ENCODE measurements around the gene SMARCD3.

The SMARCD3 gene

DNA sequence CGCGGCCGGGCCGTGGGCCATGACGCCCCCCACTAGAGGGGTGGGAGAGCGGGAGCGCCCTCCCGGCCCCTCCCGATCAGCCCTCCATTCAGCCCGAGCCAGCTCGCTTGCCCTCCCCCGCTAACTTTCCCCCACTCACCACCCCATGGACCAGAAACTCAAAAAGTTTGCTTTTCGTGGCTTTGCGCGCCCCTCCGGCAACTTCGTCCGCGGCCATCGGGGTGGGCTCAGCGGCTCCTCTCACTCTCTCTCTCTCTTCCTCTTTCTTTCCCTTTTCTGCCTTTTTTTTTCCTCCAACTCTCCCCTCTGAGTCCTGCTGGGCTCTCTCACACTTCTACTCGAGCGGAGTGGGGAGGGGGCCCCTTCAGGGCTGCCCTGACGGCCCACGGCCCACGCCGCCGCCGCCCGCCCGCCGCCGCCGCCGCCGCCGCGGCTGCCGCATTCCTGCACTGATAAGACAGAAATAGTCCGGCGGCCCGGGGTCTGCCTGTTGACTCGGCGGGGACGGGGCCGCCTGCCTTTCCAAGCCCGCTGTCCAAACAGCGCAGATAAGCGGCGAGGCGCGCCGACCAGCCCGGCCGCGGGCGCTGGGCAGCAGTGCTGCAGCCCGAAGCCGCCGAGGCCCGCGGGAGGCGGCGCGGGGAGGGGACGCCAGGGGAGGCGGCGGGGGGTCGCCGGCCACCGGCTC, at the start of gene SMARCD3:
SMARCD3 (minus strand) TSS at position 349 of the 688 bp plus-strand sequence; CDS start at position 217, 132 bp downstream.
- peak in 1 of 2 experiments; percentile 28 for DNase-seq (ENCODE audit: low read depth in 2 of 2)

DNA sequence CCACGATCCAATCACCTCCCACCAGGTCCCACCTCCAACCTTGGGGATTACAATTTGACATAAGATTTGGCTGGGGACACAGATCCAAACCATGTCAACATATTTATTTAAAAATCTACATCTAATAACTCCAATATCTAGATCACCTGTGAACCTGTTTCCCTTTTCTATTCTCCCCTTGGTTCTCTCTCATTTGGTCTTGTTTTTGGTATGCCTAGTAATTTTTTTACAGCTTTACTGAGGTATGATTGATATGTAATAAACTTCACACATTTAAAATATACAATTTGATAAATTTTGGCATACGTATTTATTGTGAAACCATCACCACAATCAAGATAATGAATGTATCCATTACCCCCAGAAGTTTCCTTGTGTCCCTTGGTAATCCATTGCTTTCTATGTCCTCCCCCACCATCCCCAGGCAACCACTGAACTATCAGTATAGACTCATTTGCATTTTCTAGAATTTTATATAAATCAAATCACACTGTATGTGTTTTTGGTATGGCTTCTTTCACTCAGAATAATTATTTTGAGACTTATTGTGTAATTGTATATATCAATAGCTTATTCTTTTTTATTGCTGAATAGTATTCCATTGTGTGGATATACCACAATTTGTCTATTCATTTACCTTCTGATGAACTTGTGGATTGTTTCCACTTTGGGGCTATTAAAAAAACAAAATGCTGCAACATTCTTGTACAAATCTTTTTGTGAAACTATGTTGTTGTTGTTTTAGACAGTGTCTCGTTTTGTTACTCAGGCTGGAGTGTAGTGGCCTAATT, 47.9 kb upstream of the SMARCD3 start:
- DNase-seq (ENCODE audit: low read depth in 2 of 2) = no peak

DNA sequence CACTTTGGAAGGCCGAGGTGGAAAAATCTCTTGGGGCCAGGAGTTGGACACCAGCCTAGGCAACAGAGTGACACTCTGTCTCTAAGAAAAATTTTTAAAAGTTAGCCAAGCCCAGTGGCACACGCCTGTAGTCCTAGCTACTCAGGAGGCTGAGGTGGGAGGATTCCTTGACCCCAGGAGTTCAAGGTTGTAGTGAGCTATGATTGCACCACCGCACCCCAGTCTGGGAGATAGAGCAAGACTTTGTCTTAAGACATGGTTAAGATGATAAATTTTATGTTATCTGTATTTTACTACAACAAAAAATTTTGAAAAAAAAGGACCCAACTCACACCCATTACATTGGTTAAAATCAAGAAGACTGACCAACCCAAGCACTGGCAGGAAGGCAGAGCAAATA, 44.4 kb upstream of the SMARCD3 start:
- DNase-seq (ENCODE audit: low read depth in 2 of 2) = no peak

DNA sequence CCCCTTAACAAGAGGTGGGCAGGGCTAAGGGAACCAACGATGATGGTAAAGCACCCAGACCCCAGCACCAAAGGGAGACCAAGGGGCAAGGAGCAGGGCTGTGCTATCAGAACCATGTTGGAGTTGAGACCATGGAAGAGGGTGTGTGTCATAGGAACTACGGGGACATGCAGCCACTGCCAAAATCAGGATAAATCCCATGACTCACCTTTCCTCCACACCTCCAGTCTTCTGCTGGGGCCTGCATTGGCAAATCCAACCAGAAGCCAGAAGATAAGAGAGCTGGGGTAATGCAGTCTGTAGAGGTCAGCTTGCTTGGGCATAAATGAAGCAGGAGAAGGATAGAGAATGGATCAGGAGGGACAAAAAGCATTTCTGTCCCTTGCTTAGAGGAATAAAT, 42.7 kb upstream of the SMARCD3 start:
- no peak for DNase-seq (ENCODE audit: low read depth in 2 of 2)

DNA sequence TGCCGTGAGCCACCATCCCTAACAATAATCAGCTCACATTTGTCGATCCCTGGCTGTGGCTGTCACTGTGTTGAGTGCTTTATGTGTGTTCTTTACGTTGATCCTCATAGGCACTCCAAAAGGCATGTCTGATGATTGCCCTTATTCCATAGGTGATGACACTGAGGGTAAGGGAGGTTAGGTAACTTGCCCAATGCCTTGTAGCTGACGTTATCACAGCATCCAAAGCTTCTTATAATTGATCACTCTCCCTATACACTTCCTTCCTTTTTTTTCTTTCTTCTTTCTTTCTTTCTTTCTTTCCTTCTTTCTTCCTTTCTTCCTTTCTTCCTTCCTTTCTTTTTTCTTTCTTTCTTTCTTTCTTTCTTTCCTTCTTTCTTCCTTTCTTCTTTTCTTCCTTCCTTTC, 41.9 kb upstream of the SMARCD3 start:
- no peak for DNase-seq (ENCODE audit: low read depth in 2 of 2)

DNA sequence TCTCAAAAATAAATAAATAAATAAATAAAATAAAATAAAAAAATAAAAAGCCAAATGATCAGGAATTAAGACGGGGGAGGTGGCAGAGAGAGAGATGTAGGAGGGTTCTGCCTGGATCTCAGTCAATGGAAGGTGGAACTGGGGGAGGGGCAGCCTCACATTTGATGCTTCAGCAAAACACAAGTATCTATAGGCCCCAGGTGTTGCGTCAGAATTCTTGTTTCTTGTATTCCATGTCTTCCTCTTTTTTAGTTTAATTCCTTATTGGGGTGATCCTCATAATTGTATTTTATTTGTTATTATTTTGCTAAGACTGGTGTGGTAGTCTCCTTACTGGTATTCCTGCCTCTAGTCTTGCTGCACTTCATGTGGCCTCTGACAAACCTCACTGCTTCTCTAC, 41.4 kb upstream of the SMARCD3 start:
- DNase-seq (ENCODE audit: low read depth in 2 of 2) = no peak

DNA sequence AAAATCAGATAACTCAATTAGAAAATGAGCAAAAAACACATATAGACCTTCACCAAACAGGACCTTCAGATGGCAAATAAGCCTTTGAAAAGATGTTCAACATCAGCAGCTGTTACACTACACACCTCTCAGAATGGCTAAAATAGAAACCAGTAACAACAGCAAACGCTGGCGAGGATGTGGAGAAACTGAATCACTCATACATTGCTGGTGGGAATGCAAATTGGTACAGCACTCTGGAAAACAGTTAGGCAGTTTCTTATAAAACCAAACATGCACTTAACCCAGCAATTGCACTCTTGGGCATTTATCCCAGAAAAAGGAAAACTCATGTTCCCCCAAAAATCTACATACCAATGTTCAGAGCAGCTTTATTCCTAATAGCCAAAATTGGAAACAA, 37.7 kb upstream of the SMARCD3 start:
- no peak for DNase-seq (ENCODE audit: low read depth in 2 of 2)

DNA sequence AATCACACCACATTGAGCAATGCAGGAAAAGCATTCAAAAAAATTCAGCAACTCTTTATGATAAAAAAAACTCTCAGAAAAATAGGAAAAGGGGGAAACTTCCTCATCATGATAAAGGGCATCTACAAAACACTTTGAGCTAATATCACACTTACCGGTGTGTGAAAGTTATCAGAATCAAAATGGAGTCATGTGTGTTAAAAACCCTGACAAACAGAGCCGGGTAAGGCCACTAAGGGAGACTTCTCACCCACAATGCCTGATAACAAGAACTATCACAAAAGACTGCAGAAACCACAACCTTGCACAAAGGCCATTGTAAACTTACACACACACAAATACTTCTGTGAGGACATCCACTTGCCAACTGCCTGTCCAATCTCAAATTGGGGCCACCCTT, 34.8 kb upstream of the SMARCD3 start:
- no peak for DNase-seq (ENCODE audit: low read depth in 2 of 2)

DNA sequence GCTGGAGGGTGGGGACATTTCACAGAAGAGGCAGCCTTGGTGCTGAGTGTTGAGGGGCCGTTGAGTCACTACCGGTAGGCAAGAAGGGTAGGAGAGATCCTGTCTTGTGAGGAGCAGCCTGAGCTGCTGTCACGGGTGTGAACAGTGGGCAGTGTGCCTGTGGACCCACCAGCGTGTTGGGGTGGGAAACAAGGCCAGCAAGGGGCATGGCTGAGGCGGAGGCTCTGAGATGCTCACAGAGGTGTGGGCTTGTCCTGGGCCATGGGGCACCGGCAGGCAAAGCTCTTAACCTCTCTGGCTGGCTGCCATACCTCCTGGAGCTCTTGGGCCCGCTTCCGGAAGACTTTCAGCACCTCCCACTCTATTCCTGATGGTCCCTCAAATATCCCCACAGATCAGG, 33.6 kb upstream of the SMARCD3 start:
- no peak for DNase-seq (ENCODE audit: low read depth in 2 of 2)

DNA sequence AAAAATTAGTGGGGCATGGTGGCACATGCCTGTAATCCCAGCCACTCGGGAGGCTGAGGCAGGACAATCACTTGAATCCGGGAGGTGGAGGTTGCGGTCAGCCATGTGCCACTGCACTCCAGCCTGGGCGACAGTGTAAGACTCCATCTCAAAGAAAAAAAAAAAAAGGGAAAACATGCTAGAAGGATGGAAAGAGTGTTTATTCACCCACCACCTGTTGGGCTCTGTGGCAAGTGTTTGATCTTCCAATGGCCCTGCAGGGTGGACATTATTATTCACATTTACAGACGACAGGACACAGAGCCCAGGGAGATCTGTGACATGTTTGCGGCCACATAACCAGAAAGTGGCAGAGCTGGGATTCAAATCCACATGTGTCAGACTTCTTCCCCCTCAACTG, 33.2 kb upstream of the SMARCD3 start:
- no peak for DNase-seq (ENCODE audit: low read depth in 2 of 2)

DNA sequence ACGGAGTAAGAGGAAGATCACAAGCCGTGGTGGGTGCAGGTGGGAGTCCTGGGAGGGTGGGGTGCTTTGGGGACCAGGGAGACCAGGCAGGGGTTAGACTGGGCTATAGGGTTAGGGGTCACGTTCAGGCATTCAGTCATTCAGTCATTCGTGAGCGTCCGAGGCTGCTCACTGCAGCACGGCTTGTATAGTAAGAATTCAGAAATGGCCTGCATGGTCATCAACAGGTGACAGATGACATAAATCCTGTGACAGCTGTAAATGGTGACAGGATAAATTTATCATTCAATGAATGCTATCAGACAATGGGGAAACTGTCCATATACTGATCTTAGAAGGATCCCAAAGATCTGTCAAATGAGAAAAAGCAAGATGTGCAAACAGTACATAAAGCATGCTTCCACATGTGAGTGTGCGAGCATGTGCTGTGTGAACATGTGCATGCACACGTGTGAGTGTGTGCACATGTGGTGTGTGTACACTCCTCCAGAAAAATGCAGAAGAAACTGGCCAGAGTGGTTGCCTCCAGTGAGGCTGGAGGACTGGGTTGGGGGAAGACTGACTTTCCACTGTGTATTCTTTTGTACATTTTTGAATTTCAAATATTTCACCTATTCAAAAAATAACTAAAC, 32.0 kb upstream of the SMARCD3 start:
- no peak for DNase-seq (ENCODE audit: low read depth in 2 of 2)

DNA sequence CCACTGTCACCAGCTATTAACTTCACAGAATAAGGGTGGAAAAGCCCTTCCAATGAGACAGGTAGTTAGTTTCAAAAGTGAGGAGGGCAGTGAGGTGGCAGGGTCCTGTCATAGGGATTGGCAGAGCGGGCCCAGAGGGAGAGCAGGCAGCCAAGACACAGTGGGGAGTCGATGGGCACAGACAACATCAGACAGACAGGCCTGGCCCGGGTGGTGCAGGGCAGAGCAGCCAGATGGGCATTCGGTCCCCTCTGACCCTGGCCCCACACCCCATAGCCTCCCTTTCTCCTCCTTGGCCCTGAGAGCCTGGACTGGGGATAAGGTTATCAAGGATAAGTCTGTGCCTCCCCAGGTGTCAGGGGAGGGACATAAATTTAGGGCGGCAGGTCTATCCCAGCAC, 31.4 kb upstream of the SMARCD3 start:
- DNase-seq (ENCODE audit: low read depth in 2 of 2) = no peak

DNA sequence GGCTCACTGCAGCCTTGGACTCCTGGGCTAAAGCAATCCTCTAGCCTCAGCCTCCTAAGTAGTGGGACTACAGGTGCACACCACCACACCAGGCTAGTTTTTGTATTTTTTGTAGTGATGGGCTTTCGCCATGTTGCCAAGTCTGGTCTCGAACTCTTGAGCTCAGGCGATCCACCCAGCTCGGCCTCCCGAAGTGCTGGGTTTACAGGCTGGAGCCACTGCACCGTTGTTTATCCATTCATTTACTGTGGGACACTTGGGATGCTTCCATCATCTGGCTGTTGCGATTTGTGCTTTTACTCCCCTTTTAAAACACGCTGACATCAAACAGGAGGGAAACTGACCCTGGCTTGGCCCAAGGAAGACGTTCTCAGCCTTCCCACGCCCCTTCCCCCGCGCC, 30.5 kb upstream of the SMARCD3 start:
- no peak for DNase-seq (ENCODE audit: low read depth in 2 of 2)

DNA sequence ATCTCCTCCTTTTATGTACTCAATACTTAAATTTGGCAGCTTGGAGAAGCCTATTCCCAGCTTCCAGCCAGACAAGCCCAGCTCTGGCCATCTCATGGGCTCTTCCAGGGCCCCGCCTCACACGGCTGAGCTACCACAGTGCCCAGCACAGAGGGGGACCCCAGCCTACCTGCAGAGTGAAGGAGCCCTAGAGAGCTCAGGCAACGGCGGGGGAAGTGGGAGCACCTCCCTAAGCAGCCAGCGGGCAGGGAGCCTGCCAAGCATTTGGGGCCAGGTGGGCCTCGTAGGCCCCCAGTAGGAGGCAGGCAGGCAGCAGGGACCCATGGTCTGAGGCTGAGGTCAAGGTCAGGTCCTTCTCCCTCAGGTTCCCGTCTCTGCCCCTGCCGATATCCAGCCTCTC, 29.1 kb upstream of the SMARCD3 start:
- no peak for DNase-seq (ENCODE audit: low read depth in 2 of 2)

DNA sequence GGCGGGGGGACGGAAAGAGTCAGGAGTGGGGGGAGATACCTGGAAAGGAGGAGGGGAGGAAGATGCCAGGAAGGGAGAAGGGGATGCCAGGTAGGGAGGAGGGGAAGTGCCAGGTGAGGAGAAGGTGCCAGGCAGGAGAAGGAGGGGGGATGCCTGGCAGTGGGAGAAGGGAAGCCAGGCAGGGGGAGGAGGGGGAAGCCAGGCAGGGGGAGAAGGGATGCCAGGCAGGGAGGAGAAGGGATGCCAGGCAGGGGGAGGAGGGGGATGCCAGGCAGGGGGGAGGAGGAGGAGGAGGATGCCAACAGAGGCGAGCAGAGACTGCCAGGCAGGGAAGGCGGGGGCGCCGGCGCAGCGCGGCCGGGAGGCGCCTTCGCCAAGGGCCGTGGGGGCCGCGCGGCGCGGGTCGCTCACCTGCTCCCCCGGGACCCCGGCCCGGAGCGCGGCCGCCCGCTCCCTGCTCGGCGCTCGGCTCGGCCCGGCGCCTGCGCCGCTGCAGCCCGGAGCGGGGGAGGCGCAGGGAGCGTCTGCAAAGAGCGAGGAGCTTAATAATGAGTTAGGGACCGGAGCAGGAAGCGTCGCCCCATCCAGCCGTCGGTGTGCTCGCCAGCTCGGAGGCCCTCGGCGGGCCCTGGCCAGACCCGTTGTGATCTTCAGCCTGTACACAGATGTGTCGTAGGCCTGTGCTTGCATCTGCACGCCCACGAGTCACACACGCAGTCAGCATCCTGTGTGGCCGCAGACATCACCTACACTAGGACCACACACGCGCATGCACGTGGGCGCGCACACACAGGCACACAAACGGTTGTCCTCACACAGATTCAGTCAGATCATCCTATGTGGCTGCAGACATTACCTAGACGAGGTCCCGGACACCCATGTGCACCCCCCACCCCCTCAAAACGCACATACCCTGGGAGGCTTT, 28.4 kb upstream of the SMARCD3 start:
- DNase-seq (ENCODE audit: low read depth in 2 of 2) = peak; percentile 27 to 30

DNA sequence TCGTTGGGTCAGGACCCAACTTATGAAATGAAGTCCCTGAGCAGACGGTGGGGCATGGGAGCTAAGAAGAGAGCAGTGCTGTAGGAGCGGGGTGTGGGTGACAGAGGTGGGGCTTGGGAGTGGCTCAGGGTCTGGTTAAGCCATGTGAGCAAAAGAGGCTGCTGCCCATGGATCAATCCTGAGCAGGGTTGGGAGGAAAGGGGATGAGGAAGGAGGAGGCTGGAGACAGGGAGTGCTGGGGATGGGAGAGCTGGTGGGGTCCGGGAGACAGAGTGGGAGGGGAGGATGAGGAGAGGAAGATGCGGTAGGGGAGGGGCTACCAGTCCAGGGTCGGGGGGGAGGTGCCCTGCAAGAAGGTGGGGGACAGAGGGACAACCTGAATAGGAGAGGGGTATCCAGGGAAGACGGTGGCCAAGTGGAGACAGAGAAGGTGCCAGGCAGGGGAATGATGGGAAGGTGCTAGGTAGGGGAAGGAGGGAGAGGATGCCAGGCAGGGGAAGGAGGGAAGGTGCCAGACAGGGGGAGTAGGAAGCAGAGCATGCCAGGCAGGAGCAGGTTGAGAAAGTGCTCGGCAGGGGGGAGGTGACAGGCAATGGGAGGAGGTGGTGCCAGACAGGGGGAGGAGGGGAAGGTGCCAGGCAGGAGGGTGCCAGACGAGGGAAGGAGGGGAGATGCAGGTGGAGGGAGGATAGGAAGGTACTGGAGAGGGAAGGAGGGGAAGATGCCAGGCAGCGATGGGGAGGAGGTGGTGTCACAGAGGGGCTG, 27.5 kb upstream of the SMARCD3 start:
- no peak for DNase-seq (ENCODE audit: low read depth in 2 of 2)

DNA sequence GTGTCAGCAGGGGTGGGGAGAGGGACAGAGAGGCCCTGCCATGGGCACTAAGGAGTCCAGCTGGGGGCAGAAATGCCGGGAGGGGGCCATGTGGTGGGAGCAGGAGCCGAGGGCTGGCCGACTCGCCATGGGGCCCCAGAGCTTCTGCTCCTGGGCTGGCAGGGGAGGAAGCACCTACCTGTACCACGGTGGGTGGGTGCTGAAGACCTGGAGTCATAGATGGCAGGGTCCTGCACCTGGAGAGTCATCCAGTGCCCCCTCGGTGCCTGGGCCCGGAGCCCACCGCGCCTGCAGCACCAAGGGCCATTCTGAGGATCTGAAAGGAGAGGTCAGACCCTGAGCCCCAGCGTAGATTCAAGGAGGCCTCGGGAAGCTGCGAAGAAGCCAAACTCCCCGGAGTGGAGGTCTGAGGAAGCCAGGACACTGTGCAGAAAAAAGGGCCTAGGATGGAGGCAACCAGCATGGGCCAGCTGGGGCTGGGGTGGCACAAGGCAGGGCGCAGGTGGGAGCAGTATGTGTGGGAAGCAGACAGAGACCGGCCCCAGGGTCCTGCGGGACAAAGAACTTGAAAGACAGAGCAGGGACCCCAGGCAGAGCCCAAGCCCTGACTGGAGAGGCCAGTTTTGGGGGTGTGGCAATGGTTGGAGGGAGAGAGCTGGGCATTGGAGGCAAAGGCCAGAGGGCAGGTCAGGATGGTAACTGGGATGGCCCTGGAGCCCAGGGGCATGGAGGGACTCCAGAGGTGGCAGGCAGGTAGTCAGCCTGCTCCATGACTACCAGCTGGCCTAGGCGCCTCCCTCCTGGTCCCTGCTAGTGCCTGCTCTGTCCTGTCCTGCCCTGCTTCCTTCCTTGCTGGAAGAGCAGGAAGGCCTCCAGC, 26.7 kb upstream of the SMARCD3 start:
- no peak for DNase-seq (ENCODE audit: low read depth in 2 of 2)

DNA sequence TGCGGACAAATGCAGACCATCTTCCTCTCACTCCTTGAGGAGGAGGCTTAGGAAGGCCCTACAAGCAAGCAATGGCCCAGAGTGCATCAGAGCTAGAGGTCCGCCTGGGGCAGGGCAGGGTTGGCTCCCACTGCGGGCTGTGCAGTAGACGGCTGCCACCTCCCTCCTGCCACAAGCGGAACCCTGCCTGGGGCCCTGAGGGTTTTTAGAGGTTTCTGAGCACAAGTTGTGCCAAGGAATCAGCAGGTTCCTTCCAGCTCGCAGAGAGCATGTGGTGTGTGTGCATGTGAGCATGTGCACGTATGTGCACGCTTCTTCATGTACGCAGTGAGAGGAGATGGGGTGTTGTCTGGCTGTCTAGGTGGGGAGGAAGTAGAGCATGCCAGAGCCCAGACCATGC, 25.9 kb upstream of the SMARCD3 start:
- DNase-seq (ENCODE audit: low read depth in 2 of 2) = no peak

DNA sequence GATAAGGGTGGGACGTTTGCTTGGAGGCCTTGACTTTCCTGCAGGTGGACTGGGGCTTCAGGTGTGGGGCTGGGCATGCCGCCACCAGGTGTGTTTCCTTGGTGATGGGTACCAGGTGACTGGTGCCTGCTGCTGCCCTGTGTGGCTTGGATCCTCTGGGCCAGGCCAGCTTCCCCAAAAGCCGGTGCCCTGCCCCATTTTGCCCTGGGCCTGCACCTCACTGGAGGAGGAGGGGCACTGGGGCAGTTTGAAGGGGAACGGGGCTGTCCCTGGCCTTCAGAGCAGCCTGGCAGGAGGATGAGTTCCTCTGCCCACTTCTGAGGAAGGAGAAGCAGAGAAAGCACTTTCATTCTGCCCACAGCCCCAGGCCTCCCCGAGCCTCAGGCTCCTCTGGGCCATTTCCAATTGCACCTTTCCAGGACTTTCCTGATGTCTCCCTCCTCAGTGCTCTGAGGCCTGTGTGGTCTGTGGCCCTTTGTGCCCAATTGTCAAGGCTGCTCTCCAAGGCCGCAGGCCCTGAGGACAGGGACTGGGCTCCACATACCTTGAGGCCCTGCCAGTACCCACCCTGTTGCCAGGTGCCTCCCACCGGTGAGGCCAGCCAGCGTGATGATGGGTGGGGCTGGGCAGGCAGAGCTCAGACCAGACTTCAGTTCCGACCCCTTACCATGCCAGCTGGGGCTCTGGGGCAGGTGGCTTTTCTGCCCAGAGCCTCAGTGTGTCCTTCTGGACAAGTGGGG, 25.3 kb upstream of the SMARCD3 start:
- no peak for DNase-seq (ENCODE audit: low read depth in 2 of 2)

Data from fibroblast of skin of left biceps (primary cell).